Activated CD8-positive, alpha-beta memory T cell treated with anti-CD3 and anti-CD28 coated beads, Interleukin-2, amount 50 U/mL, for 1 hour (primary cell): Measurements from ENCODE around the gene ARSI.

ENCODE experiments used
- DNase-seq: peaks from one replicate; pipeline ENCODE4 v3.0.0-alpha.2; 2020; ENCODE audit errors: extremely low read depth

The ARSI gene

GRCh38 chr5:150307617-150308426 is 5.1 kb upstream of the ARSI start:
- DNase-seq: no peak

GRCh38 chr5:150306775-150307174 is 4.1 kb upstream of the ARSI start:
- no peak for DNase-seq

- no peak for DNase-seq
These were observed 2.9 kb upstream of the ARSI start for GRCh38 chr5:150305557-150305956.

- no peak for DNase-seq
These were observed 2.4 kb upstream of the ARSI start for GRCh38 chr5:150305095-150305494.

GRCh38 chr5:150304481-150305081 is 1.9 kb upstream of the ARSI start:
- no peak for DNase-seq

- no peak for DNase-seq
These were observed 1.1 kb upstream of the ARSI start for GRCh38 chr5:150303660-150304386.

- no peak for DNase-seq
These were observed 438 bp upstream of the ARSI start for GRCh38 chr5:150303070-150303615.

GRCh38 chr5:150301901-150302300 is 804 bp downstream of the ARSI start:
- no peak for DNase-seq

- no peak for DNase-seq
These were observed 1.6 kb downstream of the ARSI start for GRCh38 chr5:150301170-150301505.

- DNase-seq: no peak
These were observed 2.1 kb downstream of the ARSI start for GRCh38 chr5:150300496-150301169.

- DNase-seq: no peak
These were observed 3.0 kb downstream of the ARSI start for GRCh38 chr5:150299571-150300327.

- no peak for DNase-seq
These were observed 3.8 kb downstream of the ARSI start for GRCh38 chr5:150298701-150299451.

GRCh38 chr5:150297934-150298595 is 4.6 kb downstream of the ARSI start:
- DNase-seq: no peak

GRCh38 chr5:150297236-150297890 is 5.3 kb downstream of the ARSI start:
- DNase-seq: no peak

- no peak for DNase-seq
These were observed 6.2 kb downstream of the ARSI start for GRCh38 chr5:150296496-150296895.

- no peak for DNase-seq
These were observed 6.8 kb downstream of the ARSI start for GRCh38 chr5:150295741-150296486.

GRCh38 chr5:150295172-150295634 is 7.5 kb downstream of the ARSI start:
- no peak for DNase-seq

GRCh38 chr5:150294551-150295071 is 8.1 kb downstream of the ARSI start:
- DNase-seq: no peak
